Measurements from ENCODE around the gene ACKR1.

DNA sequence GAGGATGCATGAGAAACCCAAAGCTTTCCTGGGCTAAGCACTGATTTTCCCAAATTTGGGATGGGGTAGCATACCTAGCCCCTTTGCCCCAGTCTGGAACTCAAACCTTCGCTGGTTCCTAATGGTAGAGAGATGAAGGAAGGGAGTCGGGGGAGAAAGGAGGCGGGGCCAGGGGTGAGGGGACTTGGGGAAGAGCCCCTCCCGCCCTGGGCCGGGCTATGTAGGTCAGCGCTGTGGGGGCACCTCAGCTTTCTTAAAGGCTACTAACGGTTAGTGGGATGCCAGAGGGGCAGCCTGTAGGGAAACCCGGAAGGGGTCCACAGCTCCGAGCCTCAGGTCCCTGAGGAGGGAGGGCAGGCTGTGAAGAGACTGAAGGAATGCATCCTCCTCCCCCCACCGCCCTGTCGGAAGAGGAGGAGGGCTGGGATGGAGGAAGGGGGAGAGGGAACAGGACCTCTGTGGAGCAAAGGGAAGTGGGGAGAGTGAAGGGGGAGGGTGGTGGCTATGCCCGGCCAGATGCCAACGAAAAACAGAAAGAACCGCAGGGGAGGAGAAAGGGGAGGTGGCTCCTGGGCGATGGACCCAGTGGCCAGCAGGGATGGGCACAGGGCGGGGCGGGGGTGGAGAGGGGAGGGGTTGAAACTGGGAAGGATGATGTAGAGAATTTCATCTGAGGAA is 31.9 kb upstream of the ACKR1 start:
- TF ChIP-seq, protein P1, sequence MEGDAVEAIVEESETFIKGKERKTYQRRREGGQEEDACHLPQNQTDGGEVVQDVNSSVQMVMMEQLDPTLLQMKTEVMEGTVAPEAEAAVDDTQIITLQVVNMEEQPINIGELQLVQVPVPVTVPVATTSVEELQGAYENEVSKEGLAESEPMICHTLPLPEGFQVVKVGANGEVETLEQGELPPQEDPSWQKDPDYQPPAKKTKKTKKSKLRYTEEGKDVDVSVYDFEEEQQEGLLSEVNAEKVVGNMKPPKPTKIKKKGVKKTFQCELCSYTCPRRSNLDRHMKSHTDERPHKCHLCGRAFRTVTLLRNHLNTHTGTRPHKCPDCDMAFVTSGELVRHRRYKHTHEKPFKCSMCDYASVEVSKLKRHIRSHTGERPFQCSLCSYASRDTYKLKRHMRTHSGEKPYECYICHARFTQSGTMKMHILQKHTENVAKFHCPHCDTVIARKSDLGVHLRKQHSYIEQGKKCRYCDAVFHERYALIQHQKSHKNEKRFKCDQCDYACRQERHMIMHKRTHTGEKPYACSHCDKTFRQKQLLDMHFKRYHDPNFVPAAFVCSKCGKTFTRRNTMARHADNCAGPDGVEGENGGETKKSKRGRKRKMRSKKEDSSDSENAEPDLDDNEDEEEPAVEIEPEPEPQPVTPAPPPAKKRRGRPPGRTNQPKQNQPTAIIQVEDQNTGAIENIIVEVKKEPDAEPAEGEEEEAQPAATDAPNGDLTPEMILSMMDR (IDR thresholded peaks at IDR 0.05) = no peak
- TF ChIP-seq POLR2A (IDR thresholded peaks at IDR 0.05) = no peak
